Fibroblast of mammary gland (primary cell): ENCODE results near the gene PTGR3.
A peak's percentile ranks its signal among the peaks of the same experiment; 100 is the strongest.

Source experiments
- DNase-seq: peaks from one replicate; pipeline ENCODE4 v3.0.0-alpha.2; 2010; ENCODE audit warnings: low read depth
- H3K4me3 ChIP-seq: 2 replicates; pipeline ENCODE4 v1.5.1; 2011; ENCODE audit warnings: low read depth, mild to moderate bottlenecking, low read length, moderate library complexity; ENCODE audit not compliant: control insufficient read depth
- TF ChIP-seq, protein P1 (sequence below): conservative IDR thresholded peaks from 2 replicates; pipeline ENCODE4 v1.5.1; 2011; ENCODE audit warnings: low read depth, low read length, inconsistent platforms; ENCODE audit not compliant: control insufficient read depth, insufficient read depth

Gene PTGR3

DNA sequence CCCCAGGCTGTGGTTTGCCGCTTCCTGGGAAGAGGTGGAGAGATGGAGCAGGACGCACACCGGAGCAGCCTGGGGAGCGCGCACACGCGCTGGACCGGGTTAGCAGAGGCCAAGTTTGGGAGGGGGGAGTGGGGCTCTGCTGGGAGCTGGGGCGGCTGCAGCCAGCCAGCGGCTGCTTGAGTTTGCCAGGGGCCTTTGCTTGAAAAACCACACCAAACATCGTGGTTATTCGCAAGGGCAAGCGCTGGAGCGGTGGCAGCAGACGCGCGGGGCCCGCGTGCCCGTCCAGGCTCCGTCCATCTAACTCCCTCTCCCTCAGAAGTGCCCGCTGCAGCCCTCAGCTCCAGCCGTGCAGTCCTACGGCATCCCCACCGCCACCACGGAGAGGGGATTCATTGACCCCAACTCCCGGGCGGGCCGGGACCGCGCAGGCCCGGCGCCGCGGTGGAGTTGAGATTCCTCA lies 4.6 kb downstream of the PTGR3 start:
- TF ChIP-seq, protein P1, sequence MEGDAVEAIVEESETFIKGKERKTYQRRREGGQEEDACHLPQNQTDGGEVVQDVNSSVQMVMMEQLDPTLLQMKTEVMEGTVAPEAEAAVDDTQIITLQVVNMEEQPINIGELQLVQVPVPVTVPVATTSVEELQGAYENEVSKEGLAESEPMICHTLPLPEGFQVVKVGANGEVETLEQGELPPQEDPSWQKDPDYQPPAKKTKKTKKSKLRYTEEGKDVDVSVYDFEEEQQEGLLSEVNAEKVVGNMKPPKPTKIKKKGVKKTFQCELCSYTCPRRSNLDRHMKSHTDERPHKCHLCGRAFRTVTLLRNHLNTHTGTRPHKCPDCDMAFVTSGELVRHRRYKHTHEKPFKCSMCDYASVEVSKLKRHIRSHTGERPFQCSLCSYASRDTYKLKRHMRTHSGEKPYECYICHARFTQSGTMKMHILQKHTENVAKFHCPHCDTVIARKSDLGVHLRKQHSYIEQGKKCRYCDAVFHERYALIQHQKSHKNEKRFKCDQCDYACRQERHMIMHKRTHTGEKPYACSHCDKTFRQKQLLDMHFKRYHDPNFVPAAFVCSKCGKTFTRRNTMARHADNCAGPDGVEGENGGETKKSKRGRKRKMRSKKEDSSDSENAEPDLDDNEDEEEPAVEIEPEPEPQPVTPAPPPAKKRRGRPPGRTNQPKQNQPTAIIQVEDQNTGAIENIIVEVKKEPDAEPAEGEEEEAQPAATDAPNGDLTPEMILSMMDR: no peak
- H3K4me3 ChIP-seq: peak overlapping the region; percentile 37
- DNase-seq: no peak

DNA sequence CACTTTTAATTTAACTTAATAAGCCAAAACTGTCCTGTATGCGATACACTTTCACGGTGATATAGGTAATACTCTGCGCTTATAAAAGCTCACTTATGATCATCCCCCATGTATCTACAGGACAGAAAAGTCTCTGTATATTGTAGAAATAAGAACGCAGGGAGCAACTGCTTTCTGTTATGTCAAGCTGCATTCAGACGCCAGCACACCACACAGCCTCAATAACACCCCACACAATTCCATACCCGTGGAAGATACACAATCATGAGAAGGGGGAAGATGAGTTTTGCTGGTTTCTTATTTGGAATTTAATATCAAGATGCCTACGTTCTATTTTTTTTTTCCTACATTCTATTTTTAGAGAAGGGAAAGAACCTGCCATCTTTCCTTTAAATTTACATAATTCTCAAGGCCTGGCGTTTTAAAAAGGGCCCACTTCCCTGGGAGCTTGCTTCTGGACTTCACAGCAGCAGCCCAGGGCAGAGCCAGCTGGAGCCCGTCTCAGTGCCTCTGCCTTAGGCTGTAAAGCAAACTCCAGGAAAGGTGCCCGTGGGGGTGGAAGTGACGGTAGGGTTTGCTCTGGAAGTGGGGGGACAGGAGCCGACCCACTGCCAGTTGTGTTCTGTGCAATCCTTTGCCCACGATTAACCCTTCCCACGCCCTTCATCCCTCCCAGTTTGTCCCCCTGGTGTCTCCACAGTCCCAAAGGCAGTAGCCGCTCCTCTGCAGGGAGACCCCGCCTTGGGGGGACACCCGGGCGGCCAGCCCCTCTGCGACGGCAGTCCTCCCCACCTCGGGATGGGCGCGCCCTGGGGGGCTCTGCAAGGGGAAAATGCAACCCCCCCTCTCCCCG lies 5.3 kb downstream of the PTGR3 start:
- DNase-seq: no peak
- H3K4me3 ChIP-seq: peak overlapping the region; percentile 37
- TF ChIP-seq, protein P1: no peak

DNA sequence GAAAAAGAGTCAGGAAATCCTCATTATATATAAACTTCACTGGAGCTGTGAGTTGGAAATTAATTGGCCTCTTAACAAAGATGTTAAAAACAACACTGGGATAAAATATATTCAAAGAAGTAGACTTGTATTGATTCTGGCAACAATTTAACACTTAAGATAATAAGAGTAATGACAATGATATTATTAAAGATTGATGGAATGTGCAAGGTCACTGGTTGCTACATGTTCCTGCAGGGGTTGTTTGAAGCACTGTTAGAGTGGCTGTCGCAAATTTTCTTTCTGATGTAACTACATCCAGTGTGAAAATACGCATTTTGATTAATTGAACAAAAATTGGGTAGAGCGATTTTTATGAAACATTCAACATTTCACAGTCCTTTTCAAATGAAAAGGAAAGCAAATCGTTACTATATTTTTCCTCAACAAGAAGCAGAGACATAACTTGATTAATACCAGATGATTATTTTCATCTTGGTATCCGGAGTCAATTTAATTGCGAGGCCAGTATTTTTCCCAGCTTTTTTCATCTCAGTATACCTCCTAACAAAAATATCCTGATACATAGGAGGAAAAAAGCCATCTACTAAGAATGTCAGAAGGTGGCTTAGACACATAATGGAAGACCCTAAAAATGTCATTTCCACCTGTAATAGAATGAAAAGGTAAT lies 6.1 kb downstream of the PTGR3 start:
- DNase-seq: no peak
- TF ChIP-seq, protein P1: no peak
- no peak overlapping the region for H3K4me3 ChIP-seq

DNA sequence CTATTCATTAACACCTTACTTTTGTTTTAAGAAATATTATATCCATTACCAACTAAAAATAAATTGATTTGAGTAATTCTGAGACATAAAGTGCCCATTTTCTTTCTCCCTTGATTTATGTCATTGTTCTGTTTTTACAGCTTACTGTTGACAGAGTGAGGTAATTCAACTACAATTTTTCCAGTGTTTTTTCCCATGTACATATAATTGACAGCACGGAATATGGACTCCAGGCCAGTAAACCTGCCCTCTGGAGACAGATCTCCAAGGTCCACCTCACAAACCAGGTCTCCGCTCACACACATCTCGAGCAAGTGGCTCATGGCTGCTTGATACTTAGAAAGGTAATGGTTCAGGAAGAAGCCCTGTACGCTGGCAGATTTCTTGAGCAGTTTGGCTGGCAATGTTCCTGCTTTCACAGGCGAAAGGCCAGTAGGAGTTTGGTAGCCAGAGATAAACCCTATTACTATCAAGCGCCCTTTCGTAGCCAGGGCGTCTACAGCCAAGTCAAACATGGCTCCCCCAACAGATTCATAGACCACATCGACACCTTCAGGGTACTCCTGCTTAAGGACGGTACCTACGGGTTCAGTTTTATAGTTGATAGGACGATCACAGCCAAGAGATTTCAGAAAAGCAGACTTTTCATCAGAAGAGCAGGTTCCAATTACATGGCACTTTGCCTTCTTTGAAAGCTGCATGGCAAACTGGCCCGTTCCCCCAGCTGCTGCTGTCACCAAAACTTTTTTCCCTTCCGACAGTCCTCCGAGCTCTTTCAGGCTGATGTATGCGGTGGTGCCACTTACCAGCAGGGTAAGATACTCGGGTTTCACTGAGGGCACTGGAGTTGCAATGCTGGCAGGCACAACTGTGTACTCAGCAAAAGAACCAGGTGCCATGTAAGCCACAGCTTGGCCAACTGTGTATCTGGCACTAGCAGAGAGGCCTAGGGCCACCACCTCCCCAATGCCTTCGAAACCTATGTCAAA lies 7.4 kb downstream of the PTGR3 start:
- peak; percentile 61 for DNase-seq
- no peak overlapping the region for H3K4me3 ChIP-seq
- TF ChIP-seq, protein P1: no peak

DNA sequence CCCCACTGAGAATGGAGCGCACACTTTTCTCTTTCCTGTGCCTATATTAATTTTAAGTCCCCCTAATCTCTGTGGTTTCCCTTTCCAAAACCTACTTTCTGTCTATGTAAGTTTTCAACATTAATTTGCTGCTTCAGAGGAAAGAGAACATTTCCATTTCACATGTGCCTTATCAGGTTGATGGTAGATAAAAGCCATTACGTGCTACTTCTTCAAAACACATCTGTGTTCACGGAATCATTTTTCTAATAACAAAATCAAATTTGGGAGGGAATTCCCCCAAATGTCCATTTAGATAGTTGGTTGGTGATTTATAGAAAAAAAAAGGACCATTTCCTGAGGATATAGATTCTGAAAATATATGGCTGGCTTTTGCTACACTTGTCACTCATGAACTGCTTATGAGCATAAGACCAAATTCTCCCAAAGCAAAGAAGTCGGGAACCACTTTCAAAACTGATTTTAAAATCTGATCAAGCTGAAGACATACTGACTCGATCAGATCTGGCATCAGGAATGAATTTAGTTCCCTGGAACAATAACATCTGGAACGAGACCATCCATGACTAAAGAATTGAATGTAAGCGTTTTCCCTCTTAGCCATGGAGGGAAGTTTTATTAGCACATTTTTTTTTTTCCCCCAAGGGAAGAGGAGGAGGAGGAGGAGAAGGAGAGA lies 8.2 kb downstream of the PTGR3 start:
- DNase-seq: peak; percentile 83
- TF ChIP-seq, protein P1: no peak
- no peak overlapping the region for H3K4me3 ChIP-seq

DNA sequence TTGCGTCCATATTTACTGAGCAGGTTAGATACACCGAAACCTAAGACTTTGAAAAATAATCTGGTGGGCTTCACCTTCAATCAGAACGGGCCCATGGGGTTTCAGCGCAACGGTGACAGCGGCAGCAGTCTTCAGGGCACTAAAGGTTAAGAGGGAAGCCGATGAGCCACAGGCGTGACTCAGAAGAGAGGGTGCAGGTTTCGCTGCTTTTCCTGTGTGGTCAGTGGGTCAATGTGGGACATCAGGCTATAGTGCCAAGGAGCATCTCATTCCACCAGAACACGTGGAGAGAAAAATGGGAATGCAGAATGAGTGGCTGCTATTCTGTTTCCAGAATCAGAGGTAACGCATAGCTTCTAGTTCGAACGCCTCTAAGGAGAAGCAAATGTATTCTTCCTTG lies 8.9 kb downstream of the PTGR3 start:
- no peak overlapping the region for H3K4me3 ChIP-seq
- TF ChIP-seq, protein P1: no peak
- peak; percentile 78 for DNase-seq
